ENCODE data around the gene MS4A7.

The MS4A7 gene

GRCh38 chr11:60376601-60377000 is 1.7 kb upstream of the MS4A7 start:
- TF ChIP-seq JUND (IDR thresholded peaks at IDR 0.05; ENCODE audit: low read depth), result peak; percentile 99
- DNase-seq (ENCODE audit: low read depth in 1 of 2, low spot score in 1 of 2), result peak; percentile 50 to 83
- in situ Hi-C loops (cut with HindIII; ENCODE audit: low pct_unique_long_range_greater_than_20kb, low sequenced_read_pairs), result no loop called here

GRCh38 chr11:60377401-60378136 is 763 bp upstream of the MS4A7 start:
- no peak for TF ChIP-seq JUND (IDR thresholded peaks at IDR 0.05; ENCODE audit: low read depth)
- in situ Hi-C loops (cut with HindIII; ENCODE audit: low pct_unique_long_range_greater_than_20kb, low sequenced_read_pairs), result no loop called here
- DNase-seq (ENCODE audit: low read depth in 1 of 2, low spot score in 1 of 2), result no peak

DNA sequence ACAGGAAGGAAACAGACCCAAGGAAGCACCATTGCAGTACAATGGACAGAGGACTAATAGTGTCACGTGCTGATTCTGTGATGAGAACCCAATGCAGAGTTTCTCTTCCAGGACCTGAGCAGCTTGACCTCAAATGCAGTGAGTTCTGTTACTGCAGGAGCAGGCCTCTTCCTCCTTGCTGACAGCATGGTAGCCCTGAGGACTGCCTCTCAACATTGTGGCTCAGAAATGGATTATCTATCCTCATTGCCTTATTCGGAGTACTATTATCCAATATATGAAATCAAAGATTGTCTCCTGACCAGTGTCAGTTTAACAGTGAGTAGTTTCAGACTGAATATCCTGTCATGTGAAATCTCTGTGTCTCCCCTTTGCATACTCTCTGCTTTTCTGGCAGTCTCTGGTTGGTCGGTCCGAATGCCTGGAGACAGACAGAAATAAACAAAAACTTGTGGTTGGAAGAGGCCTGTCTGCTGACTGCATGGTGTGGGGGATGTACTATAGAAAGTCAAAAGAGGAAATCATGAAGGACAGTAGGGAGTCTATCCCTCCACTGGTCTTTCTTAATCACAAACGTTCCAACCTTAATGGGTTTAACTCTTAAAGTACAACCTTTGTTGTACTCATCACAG is 11.1 kb downstream of the MS4A7 start:
- no peak for DNase-seq (ENCODE audit: low read depth in 1 of 2, low spot score in 1 of 2)
- no peak for TF ChIP-seq JUND (IDR thresholded peaks at IDR 0.05; ENCODE audit: low read depth)
- in situ Hi-C loops (cut with HindIII; ENCODE audit: low pct_unique_long_range_greater_than_20kb, low sequenced_read_pairs), result no loop called here

DNA sequence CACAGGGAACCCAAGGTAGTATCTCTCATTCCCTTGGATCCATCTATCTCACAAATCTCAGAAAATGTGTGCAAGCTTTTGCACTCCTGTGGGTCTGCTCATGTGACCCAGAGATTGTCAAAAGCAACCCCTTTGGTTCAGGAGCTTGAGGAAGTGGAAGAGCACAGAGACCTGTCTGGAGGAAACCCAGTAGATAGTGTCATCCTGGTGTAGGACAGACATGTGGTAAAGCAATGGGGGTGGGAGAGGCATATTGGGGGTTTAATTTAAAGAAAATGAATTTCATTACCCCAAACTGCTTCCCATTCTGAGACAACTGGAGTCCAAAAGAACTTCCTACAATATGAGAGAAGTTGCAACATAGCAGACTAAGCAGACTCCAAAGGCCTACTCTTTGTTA is 12.1 kb downstream of the MS4A7 start:
- DNase-seq (ENCODE audit: low read depth in 1 of 2, low spot score in 1 of 2), result no peak
- no peak for TF ChIP-seq JUND (IDR thresholded peaks at IDR 0.05; ENCODE audit: low read depth)
- in situ Hi-C loops (cut with HindIII; ENCODE audit: low pct_unique_long_range_greater_than_20kb, low sequenced_read_pairs), result no loop called here

GRCh38 chr11:60392361-60392760 is 14.0 kb downstream of the MS4A7 start:
- in situ Hi-C loops (cut with HindIII; ENCODE audit: low pct_unique_long_range_greater_than_20kb, low sequenced_read_pairs), result no loop called here
- DNase-seq (ENCODE audit: low read depth in 1 of 2, low spot score in 1 of 2), result no peak
- TF ChIP-seq JUND (IDR thresholded peaks at IDR 0.05; ENCODE audit: low read depth), result no peak

DNA sequence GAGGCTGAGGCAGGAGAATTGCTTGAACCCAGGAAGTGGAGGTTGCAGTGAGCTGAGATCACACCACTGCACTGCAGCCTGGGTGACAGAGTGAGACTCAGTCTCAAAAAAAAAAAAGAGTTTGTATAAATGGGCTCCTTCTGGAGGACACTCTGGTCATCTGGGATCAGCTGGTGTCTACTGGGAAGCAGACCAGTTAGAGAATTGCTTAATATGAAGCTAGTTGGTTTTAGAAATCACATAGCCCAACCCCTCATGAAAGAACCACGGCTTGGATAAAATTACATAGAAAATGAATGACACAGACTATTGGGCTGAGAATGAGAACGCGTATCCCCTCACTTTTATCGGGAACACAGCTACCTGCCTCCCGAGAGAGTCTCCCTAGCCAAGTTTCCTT is 14.7 kb downstream of the MS4A7 start:
- in situ Hi-C loops (cut with HindIII; ENCODE audit: low pct_unique_long_range_greater_than_20kb, low sequenced_read_pairs), result no loop called here
- no peak for TF ChIP-seq JUND (IDR thresholded peaks at IDR 0.05; ENCODE audit: low read depth)
- DNase-seq (ENCODE audit: low read depth in 1 of 2, low spot score in 1 of 2), result no peak

GRCh38 chr11:60394666-60395380 is 16.5 kb downstream of the MS4A7 start:
- in situ Hi-C loops (cut with HindIII; ENCODE audit: low pct_unique_long_range_greater_than_20kb, low sequenced_read_pairs), result no loop called here
- no peak for TF ChIP-seq JUND (IDR thresholded peaks at IDR 0.05; ENCODE audit: low read depth)

DNA sequence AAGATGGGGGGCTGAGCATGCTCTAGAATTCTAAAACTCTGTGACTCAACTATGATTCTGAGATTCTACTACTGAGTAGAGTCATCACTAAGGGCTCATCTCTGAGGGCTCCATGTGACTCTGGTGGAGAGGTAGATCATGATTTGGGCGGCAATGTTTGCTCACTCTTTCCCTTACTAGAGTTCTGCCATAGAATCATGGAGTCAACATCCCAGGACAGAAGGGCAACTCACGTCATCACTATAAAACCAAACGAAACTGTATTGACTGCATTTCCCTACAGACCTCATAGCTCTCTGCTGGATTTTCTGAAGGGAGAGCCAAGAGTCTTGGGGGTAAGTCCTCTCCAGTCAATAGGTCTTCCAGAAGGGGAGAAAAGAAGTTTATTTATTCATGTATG is 18.1 kb downstream of the MS4A7 start, which contains the start of gene MS4A14:
Gene MS4A14 (plus strand): TSS at position 78 of the 400 bp plus-strand sequence. CDS start 120 bp downstream, at position 198.
- no peak for TF ChIP-seq JUND (IDR thresholded peaks at IDR 0.05; ENCODE audit: low read depth)
- DNase-seq (ENCODE audit: low read depth in 1 of 2, low spot score in 1 of 2), result no peak
- in situ Hi-C loops (cut with HindIII; ENCODE audit: low pct_unique_long_range_greater_than_20kb, low sequenced_read_pairs), result no loop called here

More at GRCh38 chr11:60394666-60395380, 16.5 kb downstream of the MS4A7 start:
- no peak for DNase-seq (ENCODE audit: low read depth in 1 of 2, low spot score in 1 of 2)

GRCh38 chr11:60396799-60397198 is 18.5 kb downstream of the MS4A7 start:
- in situ Hi-C loops (cut with HindIII; ENCODE audit: low pct_unique_long_range_greater_than_20kb, low sequenced_read_pairs), result no loop called here

DNA sequence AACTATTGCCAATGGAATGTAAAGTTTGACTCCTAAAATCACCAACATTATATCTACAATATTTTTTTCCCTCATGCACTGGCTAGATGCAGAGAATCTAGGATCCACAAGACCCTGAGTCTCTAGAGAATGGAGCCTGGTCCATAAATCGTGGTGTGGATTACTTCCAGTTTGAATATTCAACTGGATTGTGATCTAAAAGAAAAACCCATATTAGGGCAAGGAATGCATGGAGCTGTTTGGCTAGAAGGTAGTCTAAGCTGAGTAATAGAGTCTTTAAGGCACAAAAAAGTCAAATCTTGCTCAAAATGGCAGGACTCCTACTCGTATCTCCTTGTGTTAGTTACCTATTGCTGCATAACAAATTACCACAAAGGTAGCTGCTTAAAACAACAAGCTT is 41.7 kb downstream of the MS4A7 start:
- in situ Hi-C loops (cut with HindIII; ENCODE audit: low pct_unique_long_range_greater_than_20kb, low sequenced_read_pairs), result no loop called here
- TF ChIP-seq JUND (IDR thresholded peaks at IDR 0.05; ENCODE audit: low read depth), result no peak
- DNase-seq (ENCODE audit: low read depth in 1 of 2, low spot score in 1 of 2), result no peak

More at GRCh38 chr11:60396799-60397198, 18.5 kb downstream of the MS4A7 start:
- no peak for TF ChIP-seq JUND (IDR thresholded peaks at IDR 0.05; ENCODE audit: low read depth)
- no peak for DNase-seq (ENCODE audit: low read depth in 1 of 2, low spot score in 1 of 2)

DNA sequence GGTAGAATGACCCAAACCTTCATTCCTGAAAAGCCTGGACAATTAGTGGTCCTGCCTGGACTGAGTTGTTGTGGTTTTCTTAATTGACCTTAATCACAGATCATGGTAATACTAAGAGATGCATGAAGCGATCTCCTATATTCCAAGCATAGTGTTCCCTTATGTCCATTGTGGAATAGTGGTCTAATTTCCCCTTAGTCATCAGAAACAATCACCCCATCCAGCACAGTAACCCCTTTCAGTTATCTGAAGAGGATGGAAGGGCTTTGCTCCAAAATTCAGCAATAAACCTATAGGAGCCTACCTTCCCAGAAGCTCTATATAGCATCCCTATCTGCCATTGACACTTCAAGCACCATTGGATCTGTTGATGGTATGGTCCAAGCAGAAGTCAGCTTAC is 44.3 kb downstream of the MS4A7 start:
- no peak for TF ChIP-seq JUND (IDR thresholded peaks at IDR 0.05; ENCODE audit: low read depth)
- DNase-seq (ENCODE audit: low read depth in 1 of 2, low spot score in 1 of 2), result no peak
- in situ Hi-C loops (cut with HindIII; ENCODE audit: low pct_unique_long_range_greater_than_20kb, low sequenced_read_pairs), result no loop called here

GRCh38 chr11:60428517-60428916 is 50.2 kb downstream of the MS4A7 start:
- TF ChIP-seq JUND (IDR thresholded peaks at IDR 0.05; ENCODE audit: low read depth), result no peak
- in situ Hi-C loops (cut with HindIII; ENCODE audit: low pct_unique_long_range_greater_than_20kb, low sequenced_read_pairs), result no loop called here
- peak in 1 of 2 experiments; percentile 72 for DNase-seq (ENCODE audit: low read depth in 1 of 2, low spot score in 1 of 2)

GRCh38 chr11:60429272-60429671 is 50.9 kb downstream of the MS4A7 start, which contains the start of gene MS4A5:
Gene MS4A5 (plus strand): TSS chr11:60429572. CDS start chr11:60429675, 103 bp downstream.
- DNase-seq (ENCODE audit: low read depth in 1 of 2, low spot score in 1 of 2), result no peak
- TF ChIP-seq JUND (IDR thresholded peaks at IDR 0.05; ENCODE audit: low read depth), result no peak
- in situ Hi-C loops (cut with HindIII; ENCODE audit: low pct_unique_long_range_greater_than_20kb, low sequenced_read_pairs), result no loop called here

Measured in T47D (cell line).